Ascending aorta (tissue), 2 donors: ENCODE measurements around the gene CSNK1G2. TPM values are rescaled to one million over a fixed set of nuclear protein-coding genes. Genes with fewer than 3 reads are reported as not detected.

Source experiments
- DNase-seq, 2 donors: peaks; one replicate each; pipeline ENCODE4 v3.0.0-alpha.2; 2019; ENCODE audit warnings: low spot score in 2 of 2
- H3K27ac ChIP-seq, 2 donors: fragments of 200-600 bp; sonication (generic); one replicate each; pipeline ENCODE4 v1.5.1; 2016 to 2017; ENCODE audit warnings: mild to moderate bottlenecking in 1 of 2
- H3K27me3 ChIP-seq: fragments of 200-600 bp; sonication (generic); one replicate; pipeline ENCODE4 v1.5.1; 2017
- H3K36me3 ChIP-seq, 2 donors: fragments of 200-600 bp; sonication (generic); one replicate each; pipeline ENCODE4 v1.5.1; 2016
- H3K4me1 ChIP-seq, 2 donors: fragments of 200-600 bp; sonication (generic); one replicate each; pipeline ENCODE4 v1.5.1; 2016 to 2017; ENCODE audit warnings: mild to moderate bottlenecking in 1 of 2
- H3K4me3 ChIP-seq, 2 donors: fragments of 200-600 bp; sonication (generic); one replicate each; pipeline ENCODE4 v1.5.1; 2016 to 2017; ENCODE audit warnings: mild to moderate bottlenecking in 1 of 2
- H3K9me3 ChIP-seq, 2 donors: fragments of 200-600 bp; sonication (generic); one replicate each; pipeline ENCODE4 v1.5.1; 2016
- CTCF ChIP-seq, 3 experiments: fragments of 200-600 bp in 2 of 3; fragments of 450-650 bp in 1 of 3; sonication (generic) in 2 of 3; IDR thresholded peaks; one replicate each; pipeline ENCODE4 v1.5.1; 2016 to 2019; ENCODE audit warnings: antibody characterized with exemption in 3 of 3, mild to moderate bottlenecking in 1 of 3, moderate library complexity in 1 of 3
- intact Hi-C: fragments of 100-400 bp; cut with DNase I; formaldehyde crosslinking; loops from one replicate; pipeline ENCODE4 v1.15.1; 2023
- total RNA-seq: library from RNA; depleted of rRNA; stranded (reverse); fragments of >200 nt; gene quantifications from one replicate; pipeline ENCODE4 v1.1.0, GENCODE V29; 2016

The CSNK1G2 gene
- total RNA-seq, 1 donor from 2014 or later: 79.6 TPM

GRCh38 chr19:2015608-2015950, 74.6 kb downstream of the CSNK1G2 start, which contains the start of gene BTBD2:
Gene BTBD2, minus strand, starts transcription at chr19:2015714. Its CDS starts 11 bp downstream, at chr19:2015703.
- H3K9me3 ChIP-seq: no peaks in the 10 kb centered on the region
- peaks cover 5 to 13% of the 10 kb centered on the region in 2 donors for H3K4me1 ChIP-seq
- H3K27ac ChIP-seq: peak within 1 kb of the TSS; percentile 66 to 76
- no peaks in the 10 kb centered on the region for H3K36me3 ChIP-seq
- H3K27me3 ChIP-seq: no peaks in the 10 kb centered on the region
- no peak for DNase-seq
- TF ChIP-seq CTCF (IDR thresholded peaks at IDR 0.05): no peak
- peak within 1 kb of the TSS; percentile 70 to 92 for H3K4me3 ChIP-seq
- intact Hi-C loops: loop anchor here (5.0 to 10.0 kb wide), 2 partner anchors 111 to 137 kb away; partner anchors contain the start of genes ADAT3, AP3D1 and SCAMP4

GRCh38 chr19:2016041-2016807, 75.3 kb downstream of the CSNK1G2 start:
- intact Hi-C loops: loop anchor here (2.0 to 10.0 kb wide), 3 partner anchors 73 to 136 kb away; partner anchors contain the start of genes ADAT3, AP3D1 and SCAMP4
- Histone ChIP-seq H3K27ac (peak overlapping the region; percentile 29 to 76), H3K9me3 (no peaks in the 10 kb centered on the region), H3K27me3 (no peaks in the 10 kb centered on the region), H3K4me3 (peak overlapping the region; percentile 28 to 35), H3K36me3 (no peaks in the 10 kb centered on the region), H3K4me1 (peaks cover 5 to 13% of the 10 kb centered on the region in 2 donors)
- peak in 1 of 2 donors; percentile 89 for DNase-seq
- TF ChIP-seq CTCF (IDR thresholded peaks at IDR 0.05): no peak

- no peaks in the 10 kb centered on the region for H3K27me3 ChIP-seq
- intact Hi-C loops: loop anchor here (1.0 to 10.0 kb wide), 5 partner anchors 14 to 134 kb away; partner anchors contain the start of genes ADAT3, AP3D1 and SCAMP4
- H3K9me3 ChIP-seq: no peaks in the 10 kb centered on the region
- H3K36me3 ChIP-seq: no peaks in the 10 kb centered on the region
- H3K4me3 ChIP-seq: no peak overlapping the region
- no peak for TF ChIP-seq CTCF (IDR thresholded peaks at IDR 0.05)
- peaks cover 5 to 13% of the 10 kb centered on the region in 2 donors for H3K4me1 ChIP-seq
- H3K27ac ChIP-seq: no peak overlapping the region
- DNase-seq: no peak
These were observed 77.8 kb downstream of the CSNK1G2 start for GRCh38 chr19:2018752-2019151.

GRCh38 chr19:2021453-2022140, 80.6 kb downstream of the CSNK1G2 start:
- DNase-seq: no peak
- no peak overlapping the region for H3K4me3 ChIP-seq
- no peak for TF ChIP-seq CTCF (IDR thresholded peaks at IDR 0.05)
- H3K27ac ChIP-seq: no peak overlapping the region
- peaks cover 0 to 3% of the 10 kb centered on the region in 2 donors for H3K4me1 ChIP-seq
- no peaks in the 10 kb centered on the region for H3K27me3 ChIP-seq
- H3K36me3 ChIP-seq: no peaks in the 10 kb centered on the region
- H3K9me3 ChIP-seq: peaks cover 0 to 4% of the 10 kb centered on the region in 2 donors
- intact Hi-C loops: no loop called here

- Histone ChIP-seq H3K36me3 (no peaks in the 10 kb centered on the region), H3K4me1 (peaks cover 0 to 3% of the 10 kb centered on the region in 2 donors), H3K27ac (no peak overlapping the region), H3K9me3 (peaks cover 0 to 4% of the 10 kb centered on the region in 2 donors), H3K4me3 (no peak overlapping the region), H3K27me3 (no peaks in the 10 kb centered on the region)
- DNase-seq: no peak
- no peak for TF ChIP-seq CTCF (IDR thresholded peaks at IDR 0.05)
- intact Hi-C loops: no loop called here
These were observed 81.3 kb downstream of the CSNK1G2 start for GRCh38 chr19:2022289-2022688.
